ENCODE measurements around the gene SH3GL3.

The SH3GL3 gene

DNA sequence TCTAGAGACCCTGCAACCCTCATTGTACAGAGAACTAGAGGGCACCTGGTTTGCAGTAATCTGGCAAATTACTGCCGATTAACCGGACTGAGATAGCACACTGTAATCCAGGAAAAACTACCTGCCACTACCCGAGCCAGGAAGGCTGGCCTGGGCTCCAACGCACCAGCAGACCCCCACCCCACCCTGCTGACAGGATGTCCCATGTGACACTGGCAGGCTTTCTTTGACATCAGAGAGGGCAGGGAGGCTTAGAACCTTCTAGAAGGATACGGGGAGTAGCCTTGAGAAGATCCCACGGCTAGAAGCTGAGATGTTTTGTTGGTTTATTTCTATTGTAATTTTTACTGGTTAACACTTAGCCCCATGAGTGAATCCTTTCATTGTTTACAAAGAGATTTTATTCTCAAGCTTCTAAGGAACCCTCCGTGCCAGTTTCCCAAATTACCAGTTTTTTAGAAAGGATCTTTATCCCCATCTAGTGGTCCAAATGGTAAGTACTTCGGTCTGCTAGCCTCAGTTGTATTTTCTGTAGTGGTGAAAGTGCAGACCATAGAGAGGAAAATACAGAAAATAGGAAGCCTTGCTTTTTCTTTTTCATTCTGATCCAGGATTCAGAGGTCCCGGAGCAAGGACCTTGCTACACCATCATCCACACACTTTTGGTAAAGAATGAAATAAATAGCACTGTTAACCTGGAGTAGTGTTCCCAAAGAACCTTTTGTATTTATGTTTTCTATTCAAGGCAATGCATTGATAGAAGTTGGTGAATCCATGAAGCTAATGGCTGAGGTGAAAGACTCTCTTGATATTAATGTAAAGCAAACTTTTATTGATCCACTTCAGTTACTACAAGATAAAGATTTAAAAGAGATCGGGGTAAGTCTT, 124.9 kb downstream of the SH3GL3 start:
- Mint-ChIP-seq H3K27ac (no peak overlapping the region), H3K27me3 (ENCODE audit: low read depth) (peaks cover 2% of the 10 kb centered on the region), H3K4me3 (no peak overlapping the region), H3K36me3 (ENCODE audit: low read depth) (peaks cover 8% of the 10 kb centered on the region), H3K9me3 (peaks cover 3% of the 10 kb centered on the region), H3K4me1 (no peaks in the 10 kb centered on the region)
- peak; percentile 43 to 47 (median 45) for TF ChIP-seq CTCF (IDR thresholded peaks at IDR 0.05; ENCODE audit: unreplicated experiment in 3 of 3)

- Mint-ChIP-seq H3K4me1 (no peaks in the 10 kb centered on the region), H3K27me3 (ENCODE audit: low read depth) (peaks cover 3% of the 10 kb centered on the region), H3K4me3 (no peak overlapping the region), H3K9me3 (peaks cover 3% of the 10 kb centered on the region), H3K36me3 (ENCODE audit: low read depth) (peaks cover 5% of the 10 kb centered on the region), H3K27ac (no peak overlapping the region)
- no peak for TF ChIP-seq CTCF (IDR thresholded peaks at IDR 0.05; ENCODE audit: unreplicated experiment in 3 of 3)
These were observed 127.2 kb downstream of the SH3GL3 start for GRCh38 chr15:83574345-83574744.

DNA sequence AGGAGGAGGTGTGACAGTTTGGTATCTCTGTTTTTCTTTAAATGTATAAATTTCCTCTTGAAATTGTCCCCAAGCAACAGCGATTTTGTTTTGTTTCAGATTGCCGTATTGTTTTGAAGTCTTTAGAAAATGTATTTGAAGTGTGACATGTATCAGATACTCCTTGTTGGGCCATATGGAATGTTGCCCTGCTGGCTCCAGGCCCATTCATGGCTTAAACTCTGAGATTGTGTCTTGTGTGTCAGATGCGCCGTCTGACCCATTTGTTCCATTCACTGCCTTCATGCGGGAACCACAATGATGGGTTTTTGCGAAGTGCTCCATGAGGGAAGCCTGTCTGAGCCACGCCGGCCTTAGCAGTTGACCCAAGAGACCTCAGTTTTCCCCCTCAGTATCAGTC, 131.6 kb downstream of the SH3GL3 start:
- peaks cover 7% of the 10 kb centered on the region for H3K4me1 Mint-ChIP-seq
- H3K4me3 Mint-ChIP-seq = no peak overlapping the region
- no peak overlapping the region for H3K27ac Mint-ChIP-seq
- H3K27me3 Mint-ChIP-seq (ENCODE audit: low read depth) = peaks cover 3% of the 10 kb centered on the region
- H3K9me3 Mint-ChIP-seq = no peaks in the 10 kb centered on the region
- H3K36me3 Mint-ChIP-seq (ENCODE audit: low read depth) = no peaks in the 10 kb centered on the region
- TF ChIP-seq CTCF (IDR thresholded peaks at IDR 0.05; ENCODE audit: unreplicated experiment in 3 of 3) = no peak

- no peak for TF ChIP-seq CTCF (IDR thresholded peaks at IDR 0.05; ENCODE audit: unreplicated experiment in 3 of 3)
- Mint-ChIP-seq H3K4me1 (peaks cover 15% of the 10 kb centered on the region), H3K4me3 (no peak overlapping the region)
These were observed 134.2 kb downstream of the SH3GL3 start for GRCh38 chr15:83581381-83581780.

DNA sequence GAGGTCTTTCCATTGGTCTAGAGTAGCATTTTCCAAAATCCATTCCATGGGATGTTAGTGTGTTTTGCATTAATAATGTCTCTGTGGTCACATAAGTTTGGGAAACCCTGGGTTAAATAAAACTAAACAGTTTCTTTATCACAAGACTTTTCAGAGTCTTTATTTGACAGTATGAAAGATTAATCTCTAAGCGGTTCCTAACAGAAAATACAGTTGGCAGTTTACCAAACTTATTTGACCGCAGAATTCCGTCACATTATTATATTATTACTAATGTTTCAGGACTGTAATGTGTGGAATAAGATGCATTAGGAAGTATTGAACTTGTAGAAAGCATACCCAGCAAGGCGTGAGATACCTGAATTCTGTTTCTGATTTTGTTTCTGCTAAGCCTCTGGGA, 135.2 kb downstream of the SH3GL3 start:
- Mint-ChIP-seq H3K9me3 (no peaks in the 10 kb centered on the region), H3K36me3 (ENCODE audit: low read depth) (no peaks in the 10 kb centered on the region), H3K4me1 (peaks cover 18% of the 10 kb centered on the region), H3K27me3 (ENCODE audit: low read depth) (no peaks in the 10 kb centered on the region), H3K4me3 (no peak overlapping the region), H3K27ac (no peak overlapping the region)
- TF ChIP-seq CTCF (IDR thresholded peaks at IDR 0.05; ENCODE audit: unreplicated experiment in 3 of 3) = no peak

More at GRCh38 chr15:83581381-83581780, 134.2 kb downstream of the SH3GL3 start:
- H3K9me3 Mint-ChIP-seq = no peaks in the 10 kb centered on the region
- H3K27me3 Mint-ChIP-seq (ENCODE audit: low read depth) = peaks cover 3% of the 10 kb centered on the region
- H3K27ac Mint-ChIP-seq = no peak overlapping the region
- no peaks in the 10 kb centered on the region for H3K36me3 Mint-ChIP-seq (ENCODE audit: low read depth)

All from nephron (organoid).